HepG2 (cell line): ENCODE results near the gene C2orf15. TPM values are rescaled to one million over a fixed set of nuclear protein-coding genes. Genes with fewer than 3 reads are reported as not detected.

ENCODE experiments used
- ADNP ChIP-seq: sonication (generic); formaldehyde crosslinking; IDR thresholded peaks from 2 replicates; pipeline ENCODE4 v1.4.0; 2020; ENCODE audit warnings: missing genetic modification reagents
- AKAP8 ChIP-seq: sonication (generic); formaldehyde crosslinking; IDR thresholded peaks from 2 replicates; pipeline ENCODE4 v1.5.1; 2020; ENCODE audit warnings: mild to moderate bottlenecking, missing genetic modification reagents
- BORCS8-MEF2B ChIP-seq: sonication (generic); formaldehyde crosslinking; IDR thresholded peaks from 2 replicates; pipeline ENCODE4 v1.8.0; 2022; ENCODE audit warnings: mild to moderate bottlenecking, missing genetic modification reagents
- DR1 ChIP-seq: sonication (generic); formaldehyde crosslinking; IDR thresholded peaks from 2 replicates; pipeline ENCODE4 v1.8.0; 2021; ENCODE audit warnings: mild to moderate bottlenecking, missing genetic modification reagents, inconsistent platforms
- EHMT2 ChIP-seq: fragments of 200-600 bp; sonication (generic); IDR thresholded peaks from 2 replicates; pipeline ENCODE4 v1.7.0; 2017; ENCODE audit warnings: antibody characterized with exemption, low read depth, low read length, borderline replicate concordance
- GABPB1 ChIP-seq: IDR thresholded peaks from 2 replicates; pipeline ENCODE4 v1.6.1; 2016; ENCODE audit warnings: mild to moderate bottlenecking, missing genetic modification reagents, moderate library complexity, missing compliant biosample characterization
- LBX2 ChIP-seq: sonication (generic); formaldehyde crosslinking; IDR thresholded peaks from 2 replicates; pipeline ENCODE4 v1.5.0; 2020; ENCODE audit warnings: missing genetic modification reagents, mild to moderate bottlenecking, borderline replicate concordance
- NKX3-1 ChIP-seq: sonication (generic); formaldehyde crosslinking; IDR thresholded peaks from 2 replicates; pipeline ENCODE4 v1.5.0; 2020; ENCODE audit warnings: missing genetic modification reagents
- NR2C2 ChIP-seq: sonication (generic); formaldehyde crosslinking; IDR thresholded peaks from 2 replicates; pipeline ENCODE4 v1.4.0; 2020; ENCODE audit warnings: missing genetic modification reagents, mild to moderate bottlenecking, moderate library complexity, borderline replicate concordance
- RBFOX2 ChIP-seq: fragments of 200-400 bp; formaldehyde crosslinking; IDR thresholded peaks from 2 replicates; pipeline ENCODE4 v1.6.1; 2017; ENCODE audit warnings: low read depth, mild to moderate bottlenecking, low read length
- RFX3 ChIP-seq: IDR thresholded peaks from 2 replicates; pipeline ENCODE4 v1.6.1; 2016; ENCODE audit warnings: missing biosample characterization, missing genetic modification reagents
- SCMH1 ChIP-seq: sonication (generic); formaldehyde crosslinking; IDR thresholded peaks from 2 replicates; pipeline ENCODE4 v1.9.0; 2021; ENCODE audit warnings: missing genetic modification reagents, mild to moderate bottlenecking, borderline replicate concordance
- SETDB1 ChIP-seq: sonication (generic); formaldehyde crosslinking; IDR thresholded peaks from 2 replicates; pipeline ENCODE4 v1.5.1; 2020; ENCODE audit warnings: missing genetic modification reagents, mild to moderate bottlenecking, borderline replicate concordance
- SIN3B ChIP-seq: fragments of 150-350 bp; IDR thresholded peaks from 2 replicates; pipeline ENCODE4 v1.6.1; 2014; ENCODE audit warnings: low read length
- STAT5B ChIP-seq: sonication (generic); formaldehyde crosslinking; IDR thresholded peaks from 2 replicates; pipeline ENCODE4 v1.4.0; 2020; ENCODE audit warnings: missing genetic modification reagents
- TBL1XR1 ChIP-seq: fragments of 150-350 bp; IDR thresholded peaks from 2 replicates; pipeline ENCODE4 v1.6.1; 2014; ENCODE audit warnings: borderline replicate concordance, low read length; ENCODE audit not compliant: partially characterized antibody
- ZFP82 ChIP-seq: sonication (generic); formaldehyde crosslinking; IDR thresholded peaks from 2 replicates; pipeline ENCODE4 v1.5.1; 2020; ENCODE audit warnings: mild to moderate bottlenecking, missing genetic modification reagents, borderline replicate concordance
- ZKSCAN8 ChIP-seq: IDR thresholded peaks from 2 replicates; pipeline ENCODE4 v1.6.1; 2016; ENCODE audit warnings: borderline replicate concordance, missing genetic modification reagents, missing compliant biosample characterization
- ZNF230 ChIP-seq: sonication (generic); formaldehyde crosslinking; IDR thresholded peaks from 2 replicates; pipeline ENCODE4 v1.4.0; 2020; ENCODE audit warnings: mild to moderate bottlenecking, missing genetic modification reagents
- ZNF468 ChIP-seq: sonication (generic); formaldehyde crosslinking; IDR thresholded peaks from 2 replicates; pipeline ENCODE4 v1.8.0; 2022; ENCODE audit warnings: mild to moderate bottlenecking, moderate library complexity, missing genetic modification reagents
- ZNF564 ChIP-seq: sonication (generic); formaldehyde crosslinking; IDR thresholded peaks from 2 replicates; pipeline ENCODE4 v1.8.1; 2023; ENCODE audit warnings: mild to moderate bottlenecking, missing genetic modification reagents
- ZNF570 ChIP-seq: sonication (generic); formaldehyde crosslinking; IDR thresholded peaks from 2 replicates; pipeline ENCODE4 v1.4.0; 2020; ENCODE audit warnings: mild to moderate bottlenecking, missing genetic modification reagents, borderline replicate concordance
- ZNF691 ChIP-seq: sonication (generic); formaldehyde crosslinking; IDR thresholded peaks from 2 replicates; pipeline ENCODE4 v1.4.0; 2020; ENCODE audit warnings: missing genetic modification reagents, low read depth, mild to moderate bottlenecking, borderline replicate concordance
- ZNF784 ChIP-seq: sonication (generic); formaldehyde crosslinking; IDR thresholded peaks from 2 replicates; pipeline ENCODE4 v1.5.1; 2020; ENCODE audit warnings: missing genetic modification reagents, mild to moderate bottlenecking, borderline replicate concordance
- ZNF788 ChIP-seq: sonication (generic); formaldehyde crosslinking; IDR thresholded peaks from 2 replicates; pipeline ENCODE4 v1.5.0; 2020; ENCODE audit warnings: mild to moderate bottlenecking, missing genetic modification reagents, borderline replicate concordance
- polyA plus RNA-seq, 8 experiments: library from polyadenylated mRNA; depleted of rRNA in 3 of 8; stranded (reverse) in 7 of 8; unstranded in 1 of 8; fragments of >200 nt; fragmentation: Illumina TruSeq in 4 of 8; extraction: Trizol in 4 of 8; gene quantifications; 2 replicates each; pipeline versions ENCODE4 v1.2.1 to v1.2.3, GENCODE V29; 2011 to 2016; ENCODE audit warnings: low read depth in 4 of 8, missing spikeins in 1 of 8, mixed read lengths in 1 of 8; ENCODE audit not compliant: insufficient read depth in 1 of 8
- total RNA-seq, 5 experiments: library from RNA; depleted of rRNA; stranded (reverse); fragments of >200 nt; fragmentation: Illumina TruSeq; extraction: Trizol; gene quantifications; 2 replicates each; pipeline ENCODE4 v1.2.3, GENCODE V29; 2016; ENCODE audit warnings: low read depth in 1 of 5
- TF ChIP-seq, protein P1 (sequence below): sonication (generic); formaldehyde crosslinking; IDR thresholded peaks from 2 replicates; pipeline ENCODE4 v1.5.1; 2020; ENCODE audit warnings: missing genetic modification reagents, mild to moderate bottlenecking, borderline replicate concordance
- TF ChIP-seq, protein P2 (sequence below): sonication (generic); formaldehyde crosslinking; IDR thresholded peaks from 2 replicates; pipeline ENCODE4 v1.5.0; 2020; ENCODE audit warnings: missing genetic modification reagents

Gene C2orf15
- total and polyA plus RNA-seq, 2 of the 13 experiments (the other 11 are each of a cell fraction or from before 2014, with no cell fraction given) = 5.5 to 8.3 TPM

DNA sequence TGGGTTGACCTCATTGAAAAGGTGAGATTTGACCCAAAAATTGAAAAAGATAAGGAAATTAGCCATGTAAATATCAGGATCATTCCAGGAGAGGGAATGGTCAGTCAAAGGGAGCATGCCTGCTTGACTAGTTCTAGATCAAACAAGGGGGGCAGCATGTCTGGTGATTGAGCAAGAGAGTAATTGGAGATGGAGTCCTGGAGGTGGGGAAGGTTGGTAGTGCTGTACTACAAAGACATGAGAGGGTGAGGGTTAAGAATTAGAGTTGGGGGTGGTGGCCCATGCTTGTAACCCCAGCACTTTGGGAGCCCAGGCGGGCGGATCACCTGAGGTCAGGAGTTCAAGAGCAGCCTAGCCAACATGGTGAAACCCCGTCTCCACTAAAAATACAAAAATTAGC is 41.5 kb downstream of the C2orf15 start (continued):
- TF ChIP-seq LBX2 (CRISPR knock-in tag) = no peak
- TF ChIP-seq SCMH1 (CRISPR knock-in tag) = no peak
- TF ChIP-seq, protein P1, sequence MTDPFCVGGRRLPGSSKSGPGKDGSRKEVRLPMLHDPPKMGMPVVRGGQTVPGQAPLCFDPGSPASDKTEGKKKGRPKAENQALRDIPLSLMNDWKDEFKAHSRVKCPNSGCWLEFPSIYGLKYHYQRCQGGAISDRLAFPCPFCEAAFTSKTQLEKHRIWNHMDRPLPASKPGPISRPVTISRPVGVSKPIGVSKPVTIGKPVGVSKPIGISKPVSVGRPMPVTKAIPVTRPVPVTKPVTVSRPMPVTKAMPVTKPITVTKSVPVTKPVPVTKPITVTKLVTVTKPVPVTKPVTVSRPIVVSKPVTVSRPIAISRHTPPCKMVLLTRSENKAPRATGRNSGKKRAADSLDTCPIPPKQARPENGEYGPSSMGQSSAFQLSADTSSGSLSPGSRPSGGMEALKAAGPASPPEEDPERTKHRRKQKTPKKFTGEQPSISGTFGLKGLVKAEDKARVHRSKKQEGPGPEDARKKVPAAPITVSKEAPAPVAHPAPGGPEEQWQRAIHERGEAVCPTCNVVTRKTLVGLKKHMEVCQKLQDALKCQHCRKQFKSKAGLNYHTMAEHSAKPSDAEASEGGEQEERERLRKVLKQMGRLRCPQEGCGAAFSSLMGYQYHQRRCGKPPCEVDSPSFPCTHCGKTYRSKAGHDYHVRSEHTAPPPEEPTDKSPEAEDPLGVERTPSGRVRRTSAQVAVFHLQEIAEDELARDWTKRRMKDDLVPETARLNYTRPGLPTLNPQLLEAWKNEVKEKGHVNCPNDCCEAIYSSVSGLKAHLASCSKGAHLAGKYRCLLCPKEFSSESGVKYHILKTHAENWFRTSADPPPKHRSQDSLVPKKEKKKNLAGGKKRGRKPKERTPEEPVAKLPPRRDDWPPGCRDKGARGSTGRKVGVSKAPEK (CRISPR knock-in tag) = no peak
- TF ChIP-seq ZNF230 (CRISPR knock-in tag) = 0 out of 2 replicates have a peak, but pooled peaks have one; percentile 43
- no peak for TF ChIP-seq ZNF691
- no peak for TF ChIP-seq ZNF570 (CRISPR knock-in tag)
- TF ChIP-seq NR2C2 (CRISPR knock-in tag) = 0 out of 2 replicates have a peak, but pooled peaks have one; percentile 21
- no peak for TF ChIP-seq SETDB1 (CRISPR knock-in tag)
- TF ChIP-seq ZNF784 (CRISPR knock-in tag) = no peak
- no peak for TF ChIP-seq TBL1XR1
- no peak for TF ChIP-seq RBFOX2
- no peak for TF ChIP-seq ADNP (CRISPR knock-in tag)
- no peak for TF ChIP-seq AKAP8 (CRISPR knock-in tag)
- no peak for TF ChIP-seq ZNF468 (CRISPR knock-in tag)
- no peak for TF ChIP-seq STAT5B (CRISPR knock-in tag)
- no peak for TF ChIP-seq ZKSCAN8
- TF ChIP-seq ZFP82 (CRISPR knock-in tag) = no peak
- no peak for TF ChIP-seq DR1 (CRISPR knock-in tag)
- no peak for TF ChIP-seq BORCS8-MEF2B
- no peak for TF ChIP-seq SIN3B
- peak; percentile 19; the same call in 1 of the 2 replicates for TF ChIP-seq GABPB1 (CRISPR knock-in tag)
- TF ChIP-seq ZNF564 (CRISPR knock-in tag) = no peak
- no peak for TF ChIP-seq ZNF788
- TF ChIP-seq NKX3-1 (CRISPR knock-in tag) = no peak
- TF ChIP-seq EHMT2 = no peak
- TF ChIP-seq, protein P2, sequence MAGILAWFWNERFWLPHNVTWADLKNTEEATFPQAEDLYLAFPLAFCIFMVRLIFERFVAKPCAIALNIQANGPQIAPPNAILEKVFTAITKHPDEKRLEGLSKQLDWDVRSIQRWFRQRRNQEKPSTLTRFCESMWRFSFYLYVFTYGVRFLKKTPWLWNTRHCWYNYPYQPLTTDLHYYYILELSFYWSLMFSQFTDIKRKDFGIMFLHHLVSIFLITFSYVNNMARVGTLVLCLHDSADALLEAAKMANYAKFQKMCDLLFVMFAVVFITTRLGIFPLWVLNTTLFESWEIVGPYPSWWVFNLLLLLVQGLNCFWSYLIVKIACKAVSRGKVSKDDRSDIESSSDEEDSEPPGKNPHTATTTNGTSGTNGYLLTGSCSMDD (CRISPR knock-in tag) = no peak
- TF ChIP-seq RFX3 (CRISPR knock-in tag) = no peak
